H1 (cell line): ENCODE results near the gene SPINK9. TPM values are rescaled to one million over a fixed set of nuclear protein-coding genes. Genes with fewer than 3 reads are reported as not detected.
A peak's percentile ranks its signal among the peaks of the same experiment; 100 is the strongest.

Experiments used
- CTCF ChIA-PET: fragments of 300-600 bp; sonication (Branson Sonifier 250); formaldehyde crosslinking; loops from one replicate; lab custom pipeline; 2021; ENCODE audit not compliant: partially characterized antibody; lab: Charles Lee
- POLR2A ChIA-PET: fragments of 300-600 bp; sonication (Branson Sonifier 250); formaldehyde crosslinking; loops from one replicate; lab custom pipeline; 2021; ENCODE audit warnings: inconsistent platforms; ENCODE audit not compliant: partially characterized antibody; lab: Charles Lee
- DNase-seq, 2 experiments: peaks; one replicate each; pipeline versions ENCODE4 v3.0.0 to v3.0.0-alpha.2; 2010 to 2022; ENCODE audit warnings: low spot score in 2 of 2, low read depth in 1 of 2, mixed read lengths in 1 of 2
- FAIRE-seq: peaks from 2 replicates; lab custom pipeline; 2011; peaks lifted over from hg19 to GRCh38; lab: Jason Lieb, UNC
- H2AFZ ChIP-seq: 2 replicates; pipeline ENCODE4 v1.8.1; 2012; ENCODE audit warnings: low read length, inconsistent platforms
- H2AK5ac ChIP-seq: 2 replicates; pipeline ENCODE4 v1.6.1; 2013; ENCODE audit warnings: low read depth, low read length
- H2BK120ac ChIP-seq: replicated peaks from 2 replicates; pipeline ENCODE3; 2013; ENCODE audit warnings: low read depth, low read length, inconsistent platforms
- H2BK12ac ChIP-seq: 2 replicates; pipeline ENCODE4 v1.6.1; 2013; ENCODE audit warnings: low read depth, low read length
- H2BK15ac ChIP-seq: 2 replicates; pipeline ENCODE4 v1.6.1; 2013; ENCODE audit warnings: low read length
- H2BK20ac ChIP-seq: 2 replicates; pipeline ENCODE4 v1.6.1; 2013; ENCODE audit warnings: low read length
- H2BK5ac ChIP-seq: 2 replicates; pipeline ENCODE4 v1.6.1; 2013; ENCODE audit warnings: low read depth, low read length
- H3K14ac ChIP-seq: 2 replicates; pipeline ENCODE4 v1.6.1; 2013; ENCODE audit warnings: inconsistent platforms; ENCODE audit not compliant: insufficient read length
- H3K18ac ChIP-seq: 2 replicates; pipeline ENCODE4 v1.6.1; 2013; ENCODE audit warnings: low read length; ENCODE audit errors: extremely low read depth
- H3K23ac ChIP-seq: 2 replicates; pipeline ENCODE4 v1.6.1; 2013; ENCODE audit warnings: inconsistent platforms; ENCODE audit not compliant: insufficient read length
- H3K23me2 ChIP-seq: 2 replicates; pipeline ENCODE4 v1.6.1; 2013; ENCODE audit warnings: low read depth, low read length
- H3K27ac ChIP-seq: 2 replicates; pipeline ENCODE4 v1.6.1; 2011; ENCODE audit warnings: low read depth, low read length, inconsistent platforms
- H3K27me3 ChIP-seq, 4 experiments: replicated peaks in 1 of 4; 1 replicate in 1 of 4; 2 replicates in 3 of 4; pipeline versions ENCODE4 v1.6.1 to v1.8.1; 2011 to 2013; ENCODE audit warnings: low read length in 3 of 4, mild to moderate bottlenecking in 3 of 4, inconsistent platforms in 2 of 4, mixed read lengths in 2 of 4, moderate library complexity in 1 of 4; ENCODE audit not compliant: control insufficient read depth in 3 of 4, insufficient read depth in 3 of 4; ENCODE audit errors: extremely low read depth in 1 of 4
- H3K36me3 ChIP-seq, 4 experiments: 2 replicates each; pipeline versions ENCODE4 v1.6.1 to v1.8.1; 2011 to 2013; ENCODE audit warnings: mild to moderate bottlenecking in 4 of 4, low read length in 3 of 4, moderate library complexity in 2 of 4, control low read depth in 1 of 4, inconsistent platforms in 1 of 4; ENCODE audit not compliant: insufficient read depth in 4 of 4, control insufficient read depth in 2 of 4
- H3K4ac ChIP-seq: replicated peaks from 2 replicates; pipeline ENCODE3; 2013; ENCODE audit warnings: low read length, low read depth, mixed read lengths, inconsistent platforms; ENCODE audit not compliant: insufficient read length
- H3K4me1 ChIP-seq, 4 experiments: replicated peaks in 1 of 4; 1 replicate in 1 of 4; 2 replicates in 3 of 4; pipeline versions ENCODE4 v1.6.1 to v1.8.1; 2011 to 2013; ENCODE audit warnings: low read length in 3 of 4, inconsistent platforms in 2 of 4, mixed read lengths in 1 of 4; ENCODE audit not compliant: insufficient read depth in 4 of 4, control insufficient read depth in 3 of 4
- H3K4me2 ChIP-seq, 2 experiments: 2 replicates each; pipeline versions ENCODE4 v1.6.1 to v1.8.1; 2011 to 2013; ENCODE audit warnings: low read depth in 2 of 2, low read length in 2 of 2, control low read depth in 1 of 2, inconsistent platforms in 1 of 2, mild to moderate bottlenecking in 1 of 2; ENCODE audit not compliant: insufficient read depth in 1 of 2
- H3K4me3 ChIP-seq, 4 experiments: fragments of 200-600, 300-600 bp in 1 of 4; sonication (generic), shearing (Covaris generic), sonication (Bioruptor Twin) in 1 of 4; 2 replicates each; pipeline versions ENCODE4 v1.5.1 to v1.8.1; 2011 to 2016; ENCODE audit warnings: low read length in 4 of 4, low read depth in 3 of 4, control low read depth in 2 of 4, inconsistent platforms in 2 of 4, mild to moderate bottlenecking in 2 of 4, mixed read lengths in 1 of 4, moderate library complexity in 1 of 4; ENCODE audit not compliant: insufficient read depth in 2 of 4; ENCODE audit errors: extremely low read depth in 1 of 4
- H3K56ac ChIP-seq: replicated peaks from 2 replicates; pipeline ENCODE3; 2013; ENCODE audit warnings: low read depth, mild to moderate bottlenecking, mixed read lengths, low read length, inconsistent platforms; ENCODE audit not compliant: insufficient read length
- H3K79me1 ChIP-seq: 2 replicates; pipeline ENCODE4 v1.6.1; 2013; ENCODE audit warnings: low read depth, low read length, control low read depth
- H3K79me2 ChIP-seq, 2 experiments: 2 replicates each; pipeline versions ENCODE4 v1.6.1 to v1.8.1; 2012 to 2013; ENCODE audit warnings: low read length in 2 of 2, mild to moderate bottlenecking in 2 of 2, inconsistent platforms in 1 of 2; ENCODE audit not compliant: insufficient read depth in 2 of 2, control insufficient read depth in 1 of 2
- H3K9ac ChIP-seq, 4 experiments: replicated peaks in 1 of 4; 1 replicate in 1 of 4; 2 replicates in 3 of 4; pipeline versions ENCODE4 v1.6.1 to v1.8.1; 2011 to 2013; ENCODE audit warnings: low read depth in 3 of 4, low read length in 3 of 4, control low read depth in 2 of 4, mild to moderate bottlenecking in 2 of 4, moderate library complexity in 2 of 4, inconsistent platforms in 1 of 4; ENCODE audit errors: extremely low read depth in 1 of 4
- H3K9me3 ChIP-seq, 2 experiments: 2 replicates each; pipeline versions ENCODE4 v1.6.1 to v1.8.1; 2012 to 2013; ENCODE audit warnings: mild to moderate bottlenecking in 2 of 2, moderate library complexity in 2 of 2, control low read depth in 1 of 2, inconsistent platforms in 1 of 2, low read depth in 1 of 2, low read length in 1 of 2, mixed read lengths in 1 of 2; ENCODE audit not compliant: insufficient read depth in 2 of 2
- H4K20me1 ChIP-seq, 2 experiments: replicated peaks in 1 of 2; 2 replicates each; pipeline versions ENCODE3 to v1.8.1; 2011 to 2013; ENCODE audit warnings: inconsistent platforms in 2 of 2, low read length in 2 of 2, mild to moderate bottlenecking in 1 of 2; ENCODE audit not compliant: insufficient read depth in 2 of 2, control insufficient read depth in 1 of 2
- H4K5ac ChIP-seq: 2 replicates; pipeline ENCODE4 v1.6.1; 2013; ENCODE audit warnings: low read length, low read depth, mixed read lengths, inconsistent platforms; ENCODE audit not compliant: insufficient read length
- H4K8ac ChIP-seq: 2 replicates; pipeline ENCODE4 v1.8.0; 2013; ENCODE audit warnings: mild to moderate bottlenecking, moderate library complexity, low read length, inconsistent platforms; ENCODE audit not compliant: insufficient read depth; ENCODE audit errors: extremely low read depth
- H4K91ac ChIP-seq: replicated peaks from 2 replicates; pipeline ENCODE3; 2013; ENCODE audit warnings: low read length, mixed read lengths, inconsistent platforms; ENCODE audit not compliant: insufficient read length
- BCL11A ChIP-seq, 2 experiments: IDR thresholded peaks; one replicate each; pipeline ENCODE4 v1.6.1; 2011; ENCODE audit warnings: low read depth in 2 of 2, low read length in 2 of 2, mild to moderate bottlenecking in 2 of 2
- CHD1 ChIP-seq: IDR thresholded peaks from 2 replicates; pipeline ENCODE4 v1.6.1; 2012; ENCODE audit warnings: low read depth, low read length, improper control_type of control experiment
- FOSL1 ChIP-seq: IDR thresholded peaks from 2 replicates; pipeline ENCODE4 v1.6.1; 2011; ENCODE audit warnings: mild to moderate bottlenecking, low read depth, low read length, moderate library complexity; ENCODE audit not compliant: insufficient read depth
- HDAC2 ChIP-seq, 2 experiments: fragments of 300-600 bp in 1 of 2; sonication (generic) in 1 of 2; IDR thresholded peaks; 2 replicates each; pipeline ENCODE4 v1.6.1; 2011 to 2012; ENCODE audit warnings: low read depth in 2 of 2, low read length in 2 of 2, mild to moderate bottlenecking in 2 of 2, moderate library complexity in 2 of 2, borderline replicate concordance in 1 of 2, inconsistent platforms in 1 of 2
- JUND ChIP-seq: IDR thresholded peaks from 2 replicates; pipeline ENCODE4 v1.6.1; 2011; ENCODE audit warnings: mild to moderate bottlenecking, improper control_type of control experiment, low read length
- MAX ChIP-seq: IDR thresholded peaks from 2 replicates; pipeline ENCODE4 v1.6.1; 2012; ENCODE audit warnings: inconsistent platforms
- POU5F1 ChIP-seq: IDR thresholded peaks from 2 replicates; pipeline ENCODE4 v1.6.1; 2011; ENCODE audit warnings: low read depth, mild to moderate bottlenecking, low read length, moderate library complexity
- RAD21 ChIP-seq, 2 experiments: IDR thresholded peaks in 1 of 2; conservative IDR thresholded peaks in 1 of 2; 2 replicates each; pipeline ENCODE4 v1.6.1; 2011; ENCODE audit warnings: low read depth in 2 of 2, low read length in 2 of 2, improper control_type of control experiment in 1 of 2, inconsistent platforms in 1 of 2, mild to moderate bottlenecking in 1 of 2, moderate library complexity in 1 of 2
- RFX5 ChIP-seq: IDR thresholded peaks from 2 replicates; pipeline ENCODE4 v1.6.1; 2011; ENCODE audit warnings: low read depth, low read length, improper control_type of control experiment, borderline replicate concordance
- SAP30 ChIP-seq: fragments of 300-600 bp; sonication (generic); IDR thresholded peaks from 2 replicates; pipeline ENCODE4 v1.7.1; 2012; ENCODE audit warnings: low read length, moderate library complexity, mild to moderate bottlenecking, inconsistent platforms; ENCODE audit not compliant: insufficient read depth, insufficient replicate concordance
- SP1 ChIP-seq: IDR thresholded peaks from 2 replicates; pipeline ENCODE4 v1.6.1; 2011; ENCODE audit warnings: low read depth, low read length
- SRF ChIP-seq: IDR thresholded peaks from 2 replicates; pipeline ENCODE4 v1.6.1; 2011; ENCODE audit warnings: mild to moderate bottlenecking, low read depth, low read length, moderate library complexity
- TCF12 ChIP-seq: IDR thresholded peaks from 2 replicates; pipeline ENCODE4 v1.6.1; 2011; ENCODE audit warnings: low read depth, mild to moderate bottlenecking, low read length
- WGBS, 2 experiments: shearing (Covaris generic) in 1 of 2; methylation state at CpG; one replicate each; pipeline versions ENCODE4 v1.1.6 to v1.1.7; 2013 to 2015; ENCODE audit warnings: low lambda C conversion rate in 2 of 2, mixed read lengths in 2 of 2, inconsistent platforms in 1 of 2, low coverage in 1 of 2, missing lambda C conversion rate in 1 of 2; ENCODE audit not compliant: insufficient replicate concordance in 2 of 2, insufficient coverage in 1 of 2, insufficient read length in 1 of 2; ENCODE audit errors: extremely low coverage in 1 of 2, missing lambda C conversion rate in 1 of 2; 5-methylcytosine and 5-hydroxymethylcytosine counted together
- polyA plus RNA-seq, 7 experiments: library from polyadenylated mRNA; depleted of rRNA in 3 of 7; stranded (reverse) in 5 of 7; unstranded in 2 of 7; fragments of >200 nt in 5 of 7; fragments of 200-250 nt in 2 of 7; gene quantifications; 1 replicate in 5 of 7; 2 replicates in 1 of 7; 4 replicates in 1 of 7; pipeline versions ENCODE4 v1.2.1 to v1.2.3, GENCODE V29; 2011 to 2013; ENCODE audit warnings: missing spikeins in 2 of 7, mixed read lengths in 2 of 7
- total RNA-seq: library from RNA; stranded (reverse); fragmentation: NEBNext Ultra II Directional; extraction: Animal tissue kit (Norgen Biotek cat#: 25700); gene quantifications from 2 replicates; pipeline ENCODE4 v1.2.1, GENCODE V29; 2021

Gene SPINK9
- total and polyA plus RNA-seq, 2 of the 8 experiments (the other 6 are each of a cell fraction or from before 2014, with no cell fraction given): not detected

- FAIRE-seq (no peak), DNase-seq (no peak)
- peaks cover 10% of the 10 kb centered on the region; the same call in 1 of the 2 replicates for H3K79me1 ChIP-seq
- no peak overlapping the region for H2AFZ ChIP-seq
- no peak overlapping the region for H3K9ac ChIP-seq
- H3K4me2 ChIP-seq: peak overlapping the region in 1 of 2 experiments; percentile 97; a peak in 1 of 4 replicates
- no peak overlapping the region for H2AK5ac ChIP-seq
- peaks cover 0 to 58% of the 10 kb centered on the region in 2 experiments; a peak in 2 of 4 replicates for H3K79me2 ChIP-seq
- H4K8ac ChIP-seq: no peak overlapping the region
- H2BK20ac ChIP-seq: no peak overlapping the region
- no peak overlapping the region for H4K5ac ChIP-seq
- no peak overlapping the region for H3K18ac ChIP-seq
- H3K27ac ChIP-seq: no peak overlapping the region
- no peak overlapping the region for H2BK5ac ChIP-seq
- H3K56ac ChIP-seq: no peak overlapping the region
- H3K23me2 ChIP-seq: peaks cover 6% of the 10 kb centered on the region
- 71% methylated on average over 1 of the region's 1 CpG; no CpG with 5 or more reads in 1 of the 2 experiments for WGBS, 2 experiments
- CTCF ChIA-PET: interaction anchor here (1.6 to 3.5 kb wide), 2 partner anchors 14 to 205 kb away, joined by 8 to 14 read pairs; no protein-coding TSS in a partner anchor
- H3K36me3 ChIP-seq: peaks cover 0 to 3% (median 0%) of the 10 kb centered on the region in 4 experiments; a peak in 1 of 8 replicates
- no peak overlapping the region for H2BK120ac ChIP-seq
- peak overlapping the region in 1 of 4 experiments; percentile 93; a peak in 2 of 8 replicates for H3K4me3 ChIP-seq
- peaks cover 0 to 5% of the 10 kb centered on the region in 2 experiments for H4K20me1 ChIP-seq
- no peaks in the 10 kb centered on the region for H3K27me3 ChIP-seq
- H2BK15ac ChIP-seq: no peak overlapping the region
- POLR2A ChIA-PET: interaction anchor here (1.6 to 1.7 kb wide), 2 partner anchors 8 to 13 kb away, joined by 13 to 16 read pairs; no protein-coding TSS in a partner anchor
- H3K14ac ChIP-seq: no peak overlapping the region
- no peak overlapping the region for H3K4ac ChIP-seq
- no peak overlapping the region for H3K23ac ChIP-seq
- H3K9me3 ChIP-seq: no peaks in the 10 kb centered on the region
- no peak overlapping the region for H4K91ac ChIP-seq
- H2BK12ac ChIP-seq: no peak overlapping the region
- H3K4me1 ChIP-seq: peaks cover 0 to 3% (median 0%) of the 10 kb centered on the region in 4 experiments; a peak in 4 of 7 replicates
- no peak for TF ChIP-seq BCL11A (IDR thresholded peaks at IDR 0.05; ENCODE audit: low read depth in 2 of 2, low read length in 2 of 2)
- no peak for TF ChIP-seq RFX5
- no peak for TF ChIP-seq POU5F1
- no peak for TF ChIP-seq SAP30
- TF ChIP-seq TCF12: no peak
- TF ChIP-seq HDAC2 (IDR thresholded peaks at IDR 0.05; ENCODE audit: borderline replicate concordance in 1 of 2, low read depth in 2 of 2, low read length in 2 of 2): no peak
- no peak for TF ChIP-seq SP1
- TF ChIP-seq RAD21 (IDR thresholded peaks at IDR 0.05 in 1 of 2, conservative IDR thresholded peaks at IDR 0.05 in 1 of 2; ENCODE audit: low read depth in 2 of 2, low read length in 2 of 2): no peak
- no peak for TF ChIP-seq JUND
- no peak for TF ChIP-seq FOSL1
- no peak for TF ChIP-seq MAX
- no peak for TF ChIP-seq SRF
- TF ChIP-seq CHD1: no peak
Observed at GRCh38 chr5:148385094-148385493, 49.7 kb downstream of the SPINK9 start.
